Fibroblast of mammary gland (primary cell): ENCODE results near the gene ABCF3.
A peak's percentile ranks its signal among the peaks of the same experiment; 100 is the strongest.

Experiments used
- DNase-seq: peaks from one replicate; pipeline ENCODE4 v3.0.0-alpha.2; 2010; ENCODE audit warnings: low read depth
- H3K4me3 ChIP-seq: 2 replicates; pipeline ENCODE4 v1.5.1; 2011; ENCODE audit warnings: low read depth, mild to moderate bottlenecking, low read length, moderate library complexity; ENCODE audit not compliant: control insufficient read depth
- TF ChIP-seq, protein P1 (sequence below): conservative IDR thresholded peaks from 2 replicates; pipeline ENCODE4 v1.5.1; 2011; ENCODE audit warnings: low read depth, low read length, inconsistent platforms; ENCODE audit not compliant: control insufficient read depth, insufficient read depth

The ABCF3 gene

GRCh38 chr3:184165543-184165942 is 20.5 kb upstream of the ABCF3 start:
- no peak overlapping the region for H3K4me3 ChIP-seq
- DNase-seq: no peak
- TF ChIP-seq, protein P1, sequence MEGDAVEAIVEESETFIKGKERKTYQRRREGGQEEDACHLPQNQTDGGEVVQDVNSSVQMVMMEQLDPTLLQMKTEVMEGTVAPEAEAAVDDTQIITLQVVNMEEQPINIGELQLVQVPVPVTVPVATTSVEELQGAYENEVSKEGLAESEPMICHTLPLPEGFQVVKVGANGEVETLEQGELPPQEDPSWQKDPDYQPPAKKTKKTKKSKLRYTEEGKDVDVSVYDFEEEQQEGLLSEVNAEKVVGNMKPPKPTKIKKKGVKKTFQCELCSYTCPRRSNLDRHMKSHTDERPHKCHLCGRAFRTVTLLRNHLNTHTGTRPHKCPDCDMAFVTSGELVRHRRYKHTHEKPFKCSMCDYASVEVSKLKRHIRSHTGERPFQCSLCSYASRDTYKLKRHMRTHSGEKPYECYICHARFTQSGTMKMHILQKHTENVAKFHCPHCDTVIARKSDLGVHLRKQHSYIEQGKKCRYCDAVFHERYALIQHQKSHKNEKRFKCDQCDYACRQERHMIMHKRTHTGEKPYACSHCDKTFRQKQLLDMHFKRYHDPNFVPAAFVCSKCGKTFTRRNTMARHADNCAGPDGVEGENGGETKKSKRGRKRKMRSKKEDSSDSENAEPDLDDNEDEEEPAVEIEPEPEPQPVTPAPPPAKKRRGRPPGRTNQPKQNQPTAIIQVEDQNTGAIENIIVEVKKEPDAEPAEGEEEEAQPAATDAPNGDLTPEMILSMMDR: no peak

- no peak overlapping the region for H3K4me3 ChIP-seq
- TF ChIP-seq, protein P1: no peak
- DNase-seq: no peak
These were observed 19.3 kb upstream of the ABCF3 start for GRCh38 chr3:184166671-184167070.

- no peak overlapping the region for H3K4me3 ChIP-seq
- TF ChIP-seq, protein P1: no peak
- no peak for DNase-seq
These were observed 18.2 kb upstream of the ABCF3 start for GRCh38 chr3:184167786-184168185.

DNA sequence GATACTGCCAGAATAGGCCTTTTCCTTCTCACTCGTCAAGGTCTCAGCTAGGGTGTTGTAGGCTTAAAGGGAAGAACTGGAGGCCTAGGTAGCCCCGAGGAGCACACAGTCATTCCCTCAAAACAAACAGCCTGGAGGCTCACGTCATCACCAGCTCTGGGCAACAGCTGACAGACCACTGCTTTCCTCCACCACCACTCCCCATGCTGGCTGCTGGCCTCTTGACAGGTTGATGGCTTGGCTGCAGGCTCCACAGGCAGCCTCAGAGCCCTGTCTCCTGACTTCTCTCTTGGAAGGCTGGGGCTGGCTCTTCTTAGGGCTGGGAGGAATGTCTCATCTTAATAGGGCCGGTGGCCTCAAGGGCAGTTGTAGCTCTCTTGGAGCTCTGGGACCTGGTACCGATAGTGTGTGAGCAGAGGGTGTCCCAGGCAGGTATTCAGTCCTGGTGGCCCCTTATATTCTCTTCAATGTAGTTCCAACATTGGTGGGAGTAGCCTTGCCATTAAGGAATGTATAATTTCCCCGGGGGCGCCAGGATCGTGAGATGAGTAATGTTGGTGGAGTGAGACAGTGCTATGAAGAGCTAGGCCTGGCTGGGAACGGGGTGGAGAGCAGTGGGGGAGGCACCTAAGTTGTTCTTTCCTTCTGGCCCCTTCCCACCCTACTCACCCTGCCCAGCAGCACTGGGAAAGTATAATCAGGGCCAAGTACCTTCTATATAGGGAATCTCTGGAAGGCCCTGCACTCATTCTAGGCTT is 17.5 kb upstream of the ABCF3 start:
- no peak overlapping the region for H3K4me3 ChIP-seq
- DNase-seq: peak; percentile 90
- TF ChIP-seq, protein P1: no peak

- no peak for DNase-seq
- TF ChIP-seq, protein P1: no peak
- H3K4me3 ChIP-seq: no peak overlapping the region
These were observed 15.8 kb upstream of the ABCF3 start for GRCh38 chr3:184169896-184170875.

DNA sequence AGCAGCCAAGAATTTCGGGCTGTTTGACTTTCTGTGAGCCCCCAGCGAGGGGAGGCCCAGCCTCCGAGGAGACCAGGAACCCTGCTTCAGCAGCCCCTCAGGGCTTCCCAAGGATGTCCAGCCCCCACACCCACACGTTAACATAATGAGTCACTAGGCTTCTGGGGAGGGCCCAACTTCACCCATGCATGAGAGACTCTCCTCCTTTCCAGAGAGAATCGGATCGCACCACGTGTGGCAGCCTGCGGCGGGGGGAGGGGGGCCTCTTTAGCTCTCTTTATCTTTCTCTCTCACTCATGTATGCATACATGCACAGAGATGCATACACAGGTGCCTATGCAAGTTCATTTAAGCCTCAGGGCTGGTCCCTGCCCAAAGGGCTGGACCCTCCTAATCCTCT is 14.4 kb upstream of the ABCF3 start:
- no peak overlapping the region for H3K4me3 ChIP-seq
- peak; percentile 79 for DNase-seq
- TF ChIP-seq, protein P1: no peak
